IMR-90 (cell line): ENCODE data around the gene PLPPR3. TPM values are rescaled to one million over a fixed set of nuclear protein-coding genes. Genes with fewer than 3 reads are reported as not detected.

Experiments used
- ATAC-seq: fragments of 200-7000 bp; cut with Tn5 transposase; 2 replicates; pipeline ENCODE4 v1.9.1; 2020; ENCODE audit warnings: low read depth, mild to moderate bottlenecking, moderate library complexity
- BruUV-seq: library from RNA; stranded (reverse); fragments of 400-500 nt; replicated peaks from 2 replicates; lab custom pipeline; 2021; lab: Mats Ljungman, UMichigan
- CTCF ChIA-PET: fragments of 300-600 bp; formaldehyde crosslinking; extraction: SDS; loops from one replicate; lab custom pipeline; 2021; ENCODE audit warnings: antibody characterized with exemption; lab: Yijun Ruan, JAX
- POLR2A ChIA-PET: fragments of 300-600 bp; sonication (Branson Sonifier 250); formaldehyde crosslinking; loops from one replicate; lab custom pipeline; 2022; ENCODE audit warnings: antibody characterized with exemption; ENCODE audit not compliant: unreplicated experiment; lab: Charles Lee
- DNase-seq: peaks from one replicate; pipeline ENCODE4 v3.0.0; 2013
- H2AFZ ChIP-seq: replicated peaks from 2 replicates; pipeline ENCODE3; 2013; ENCODE audit warnings: low read length, mild to moderate bottlenecking; ENCODE audit not compliant: poor library complexity
- H2AK5ac ChIP-seq: 2 replicates; pipeline ENCODE4 v1.6.1; 2013; ENCODE audit warnings: low read depth, low read length, inconsistent platforms
- H2AK9ac ChIP-seq: replicated peaks from 2 replicates; pipeline ENCODE3; 2013; ENCODE audit warnings: mild to moderate bottlenecking, low read depth, low read length, moderate library complexity; ENCODE audit not compliant: poor library complexity
- H2BK120ac ChIP-seq: 2 replicates; pipeline ENCODE4 v1.6.1; 2013; ENCODE audit warnings: low read depth, low read length, inconsistent platforms
- H2BK15ac ChIP-seq: 3 replicates; pipeline ENCODE4 v1.6.1; 2013; ENCODE audit warnings: low read depth, low read length, inconsistent platforms
- H2BK20ac ChIP-seq: 2 replicates; pipeline ENCODE4 v1.6.1; 2013; ENCODE audit warnings: low read depth, mild to moderate bottlenecking, inconsistent platforms, low read length, moderate library complexity
- H2BK5ac ChIP-seq: 2 replicates; pipeline ENCODE4 v1.6.1; 2013; ENCODE audit warnings: mild to moderate bottlenecking, low read depth, low read length, inconsistent platforms; ENCODE audit not compliant: poor library complexity, severe bottlenecking
- H3K14ac ChIP-seq: replicated peaks from 2 replicates; pipeline ENCODE4 v1.6.1; 2013; ENCODE audit warnings: low read depth, low read length, inconsistent platforms
- H3K18ac ChIP-seq: 2 replicates; pipeline ENCODE4 v1.6.1; 2013; ENCODE audit warnings: low read depth, low read length, control low read depth
- H3K23ac ChIP-seq: 2 replicates; pipeline ENCODE4 v1.6.1; 2013; ENCODE audit warnings: low read depth, low read length, inconsistent platforms
- H3K27ac ChIP-seq: 2 replicates; pipeline ENCODE4 v1.5.1; 2013; ENCODE audit warnings: mild to moderate bottlenecking, control low read depth, low read length; ENCODE audit not compliant: insufficient read depth
- H3K27me3 ChIP-seq: 2 replicates; pipeline ENCODE4 v1.6.1; 2013; ENCODE audit warnings: low read length; ENCODE audit not compliant: control insufficient read depth, insufficient read depth
- H3K36me3 ChIP-seq: 2 replicates; pipeline ENCODE4 v1.6.1; 2013; ENCODE audit warnings: low read length, mixed read lengths; ENCODE audit not compliant: control insufficient read depth, insufficient read depth
- H3K4ac ChIP-seq: 2 replicates; pipeline ENCODE4 v1.6.1; 2013; ENCODE audit warnings: low read depth, low read length, inconsistent platforms
- H3K4me1 ChIP-seq: 2 replicates; pipeline ENCODE4 v1.6.1; 2013; ENCODE audit warnings: low read length, mixed read lengths; ENCODE audit not compliant: control insufficient read depth, insufficient read depth
- H3K4me2 ChIP-seq: 2 replicates; pipeline ENCODE4 v1.6.1; 2013; ENCODE audit warnings: low read depth, mild to moderate bottlenecking, control low read depth, low read length, moderate library complexity
- H3K4me3 ChIP-seq: 2 replicates; pipeline ENCODE4 v1.5.1; 2013; ENCODE audit warnings: low read depth, mild to moderate bottlenecking, control low read depth, low read length, moderate library complexity; ENCODE audit not compliant: insufficient read depth
- H3K56ac ChIP-seq: 2 replicates; pipeline ENCODE4 v1.6.1; 2013; ENCODE audit warnings: low read length, inconsistent platforms; ENCODE audit not compliant: insufficient read depth; ENCODE audit errors: extremely low read depth
- H3K79me1 ChIP-seq, 2 experiments: 2 replicates each; pipeline ENCODE4 v1.6.1; 2013; ENCODE audit warnings: low read length in 2 of 2, inconsistent platforms in 1 of 2, low read depth in 1 of 2
- H3K9ac ChIP-seq: 2 replicates; pipeline ENCODE4 v1.6.1; 2013; ENCODE audit warnings: low read depth, low read length, control low read depth
- H3K9me1 ChIP-seq: 2 replicates; pipeline ENCODE4 v1.6.1; 2013; ENCODE audit warnings: low read length, inconsistent platforms; ENCODE audit not compliant: insufficient read depth
- H3K9me3 ChIP-seq: 2 replicates; pipeline ENCODE4 v1.6.1; 2013; ENCODE audit warnings: low read length; ENCODE audit not compliant: control insufficient read depth, insufficient read depth
- H4K20me1 ChIP-seq: 2 replicates; pipeline ENCODE4 v1.6.1; 2013; ENCODE audit warnings: low read length, inconsistent platforms; ENCODE audit not compliant: insufficient read depth
- H4K5ac ChIP-seq: 2 replicates; pipeline ENCODE4 v1.6.1; 2013; ENCODE audit warnings: mild to moderate bottlenecking, low read depth, low read length, control low read depth
- H4K8ac ChIP-seq, 2 experiments: 2 replicates each; pipeline ENCODE4 v1.6.1; 2013; ENCODE audit warnings: low read depth in 2 of 2, low read length in 2 of 2, control low read depth in 1 of 2, inconsistent platforms in 1 of 2
- H4K91ac ChIP-seq: 2 replicates; pipeline ENCODE4 v1.6.1; 2013; ENCODE audit warnings: low read depth, low read length, inconsistent platforms; ENCODE audit not compliant: insufficient read depth
- CEBPB ChIP-seq: IDR thresholded peaks from 2 replicates; pipeline ENCODE4 v1.6.1; 2012; ENCODE audit warnings: low read depth, low read length, improper control_type of control experiment
- ELK1 ChIP-seq: fragments of 150-350 bp; IDR thresholded peaks from 2 replicates; pipeline ENCODE4 v1.6.1; 2016; ENCODE audit warnings: low read depth, mild to moderate bottlenecking, low read length, moderate library complexity, borderline replicate concordance
- MAFK ChIP-seq: IDR thresholded peaks from 2 replicates; pipeline ENCODE4 v1.6.1; 2012; ENCODE audit warnings: low read depth, low read length, improper control_type of control experiment
- MXI1 ChIP-seq: IDR thresholded peaks from 2 replicates; pipeline ENCODE4 v1.6.1; 2012; ENCODE audit warnings: low read depth, mild to moderate bottlenecking, low read length, moderate library complexity, borderline replicate concordance
- RAD21 ChIP-seq: IDR thresholded peaks from 2 replicates; pipeline ENCODE4 v1.6.1; 2012; ENCODE audit warnings: low read length, improper control_type of control experiment
- RFX5 ChIP-seq: IDR thresholded peaks from 2 replicates; pipeline ENCODE4 v1.8.0; 2012; ENCODE audit warnings: low read depth, mild to moderate bottlenecking, low read length, moderate library complexity
- SMC3 ChIP-seq: fragments of 150-350 bp; IDR thresholded peaks from 2 replicates; pipeline ENCODE4 v1.6.1; 2016; ENCODE audit warnings: low read depth, mild to moderate bottlenecking, antibody characterized with exemption, low read length, moderate library complexity
- WGBS, 2 experiments: methylation state at CpG; one replicate each; pipeline versions ENCODE4 v1.1.5 to v1.1.7; 2013; ENCODE audit warnings: missing lambda C conversion rate in 2 of 2; ENCODE audit not compliant: insufficient read length in 1 of 2; ENCODE audit errors: extremely low coverage in 2 of 2; 5-methylcytosine and 5-hydroxymethylcytosine counted together
- dilution Hi-C: fragments of 300-500 bp; cut with HindIII; formaldehyde crosslinking; loops from one replicate; pipeline ENCODE4 v1.14.3; 2018; ENCODE audit warnings: low sequenced_read_pairs; ENCODE audit not compliant: unreplicated experiment
- in situ Hi-C: fragments of 300-500 bp; cut with MboI; formaldehyde crosslinking; loops from 3 replicates; pipeline ENCODE4 v1.14.3; 2019; ENCODE audit warnings: low sequenced_read_pairs, inconsistent platforms, mixed read lengths
- intact Hi-C: fragments of 100-400 bp; cut with micrococcal nuclease; formaldehyde crosslinking; loops from 2 replicates; pipeline ENCODE4 v1.10.0; 2022
- polyA plus RNA-seq, 3 experiments: library from polyadenylated mRNA; depleted of rRNA; stranded (reverse); fragments of >200 nt; gene quantifications; 2 replicates each; pipeline ENCODE4 v1.2.3, GENCODE V29; 2012; ENCODE audit warnings: low replicate concordance in 1 of 3
- total RNA-seq: library from RNA; depleted of rRNA; stranded (reverse); fragments of >200 nt; gene quantifications from 2 replicates; pipeline ENCODE4 v1.2.3, GENCODE V29; 2012

PLPPR3 gene
- total and polyA plus RNA-seq, 2 of the 4 experiments (the other 2 are of a cell fraction), result 0.36 to 1.2 TPM

GRCh38 chr19:845707-846521 is 24.2 kb upstream of the PLPPR3 start:
- CTCF ChIA-PET, result interaction anchor here (0.7 kb wide), 1 partner anchor 174 kb away, joined by 4 read pairs; no protein-coding TSS in a partner anchor
- TF ChIP-seq RAD21, result no peak
- no peak for TF ChIP-seq ELK1
- TF ChIP-seq SMC3, result no peak
- no peak for TF ChIP-seq MAFK
- TF ChIP-seq CEBPB, result no peak
- no peak for TF ChIP-seq RFX5
- TF ChIP-seq MXI1, result no peak
- dilution Hi-C loops, result no loop called here
- Histone ChIP-seq H2AK5ac (no peak overlapping the region), H3K27me3 (peaks cover 20% of the 10 kb centered on the region), H3K79me1 (no peaks in the 10 kb centered on the region), H4K5ac (no peak overlapping the region), H3K9ac (no peak overlapping the region), H3K36me3 (no peaks in the 10 kb centered on the region), H3K9me3 (no peaks in the 10 kb centered on the region), H2AFZ (no peak overlapping the region), H4K8ac (no peak overlapping the region), H3K23ac (no peak overlapping the region), H2BK15ac (no peak overlapping the region), H4K20me1 (no peaks in the 10 kb centered on the region; the same call in 1 of the 2 replicates), H3K9me1 (no peaks in the 10 kb centered on the region), H2BK5ac (no peak overlapping the region), H3K4me1 (peaks cover 7% of the 10 kb centered on the region), H3K14ac (no peak overlapping the region), H3K4me3 (no peak overlapping the region), H4K91ac (no peak overlapping the region), H3K4me2 (no peak overlapping the region), H3K18ac (no peak overlapping the region), H2AK9ac (peak overlapping the region; percentile 55), H2BK120ac (no peak overlapping the region), H3K56ac (no peak overlapping the region), H3K4ac (no peak overlapping the region), H3K27ac (no peak overlapping the region), H2BK20ac (no peak overlapping the region)
- no TSS peak for BruUV-seq
- intact Hi-C loops, result no loop called here
- POLR2A ChIA-PET, result no interaction called here
- DNase-seq, result no peak
- 83% methylated on average over 16 of the region's 37 CpGs; no CpG with 5 or more reads in 1 of the 2 experiments for WGBS, 2 experiments
- no peak for ATAC-seq
- in situ Hi-C loops, result no loop called here
